Pericardium fibroblast (primary cell): ENCODE results near the gene GHSR. TPM values are rescaled to one million over a fixed set of nuclear protein-coding genes. Genes with fewer than 3 reads are reported as not detected.

Source experiments
- total RNA-seq: library from RNA; depleted of rRNA; stranded (reverse); fragments of >200 nt; gene quantifications from 2 replicates; pipeline ENCODE4 v1.2.3, GENCODE V29; 2015

GHSR gene
- not detected in 2 replicates for total RNA-seq

GRCh38 chr3:172447611-172448579 is at the start of gene GHSR:
Gene GHSR (minus strand): TSS chr3:172448456. CDS start chr3:172448413, 43 bp downstream.

Other genes starting within 250 kb of the GHSR start
- not detected in 2 replicates for gene TNFSF10, start 75.0 kb upstream of the GHSR start, total RNA-seq